NOMO-1 treated with DMSO at 0.1 percent for 48 hours (cell line): ENCODE measurements around the gene WDR55.
A peak's percentile ranks its signal among the peaks of the same experiment; 100 is the strongest.
"Not testable (repeated sequence)": the region's sequence is repeated elsewhere in the genome, so short reads cannot be mapped to it uniquely, and the experiment has no call there.

Source experiments
- DNase-seq: peaks from one replicate; lab custom pipeline; 2025; ENCODE audit not compliant: unreplicated experiment; lab: John Stamatoyannopoulos, UW

Gene WDR55

DNA sequence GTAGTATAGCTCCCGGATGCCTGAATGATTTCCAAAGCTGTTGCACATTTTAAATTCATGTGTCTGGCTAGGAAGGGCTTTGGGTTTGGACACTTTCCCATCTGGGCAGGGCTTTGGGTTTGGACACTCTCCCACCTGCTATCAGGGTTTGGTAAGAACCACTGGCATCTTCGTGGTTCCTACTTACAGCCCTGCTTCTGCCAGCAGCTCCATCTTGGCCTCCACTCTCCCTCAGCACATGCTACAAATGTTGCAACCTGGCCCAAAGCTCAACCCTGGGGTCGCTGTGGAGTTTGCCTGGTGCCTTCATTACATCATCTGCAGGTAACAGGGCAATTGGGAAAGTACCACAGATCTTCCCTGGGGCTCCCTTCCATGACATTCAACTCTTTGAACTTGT lies 22.0 kb upstream of the WDR55 start:
- no peak for DNase-seq

DNA sequence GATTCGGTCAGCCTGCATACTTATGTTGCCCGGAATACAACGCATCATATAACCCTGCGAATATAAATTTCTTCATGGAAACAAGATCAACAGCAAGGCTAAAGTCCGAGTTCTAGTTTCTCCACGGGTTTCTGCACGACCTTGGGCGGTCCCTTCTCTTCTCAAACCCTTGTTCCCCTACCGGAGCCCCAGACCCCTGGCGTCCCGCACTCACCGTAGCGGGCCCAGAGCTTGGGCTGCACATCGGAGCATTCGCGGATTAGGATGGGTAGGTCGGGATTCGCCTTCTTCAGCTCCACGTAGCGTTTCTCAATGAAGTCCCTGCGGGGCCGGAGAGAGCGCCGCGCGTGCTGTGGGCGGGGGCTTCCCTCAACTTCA lies 17.7 kb upstream of the WDR55 start:
- DNase-seq = no peak

DNA sequence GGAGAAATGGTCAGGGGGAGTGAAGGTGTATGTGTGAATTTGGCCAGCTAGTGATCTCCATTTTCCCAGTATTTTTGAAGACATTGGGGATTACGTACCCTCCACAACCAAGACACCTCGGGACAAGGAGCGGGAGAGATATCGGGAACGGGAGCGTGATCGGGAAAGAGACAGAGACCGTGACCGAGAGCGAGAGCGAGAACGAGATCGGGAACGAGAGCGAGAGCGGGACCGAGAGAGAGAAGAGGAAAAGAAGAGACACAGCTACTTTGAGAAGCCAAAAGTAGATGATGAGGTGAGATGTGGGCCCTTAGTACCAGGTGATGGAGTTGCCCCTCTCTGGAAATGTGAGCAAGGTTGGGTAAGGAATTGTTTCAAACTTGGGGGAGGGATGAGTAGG lies 5.8 kb upstream of the WDR55 start:
- no peak for DNase-seq

DNA sequence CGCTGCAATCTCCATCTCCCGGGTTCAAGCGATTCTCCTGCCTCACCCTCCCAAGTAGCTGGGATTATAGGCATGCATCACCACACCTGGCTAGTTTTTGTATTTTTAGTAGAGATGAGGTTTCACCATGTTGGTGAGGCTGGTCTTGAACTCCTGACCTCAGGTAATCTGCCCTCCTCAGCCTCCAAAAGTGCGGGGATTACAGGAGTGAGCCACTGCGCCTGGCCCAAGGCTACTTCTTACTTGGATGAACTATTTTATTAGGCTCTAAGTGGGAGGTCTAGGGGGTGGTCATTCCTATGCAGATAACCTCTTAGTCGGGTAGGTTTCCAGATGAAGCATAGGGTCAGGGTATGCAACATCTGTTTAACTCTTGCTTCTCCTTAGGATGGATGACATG lies 4.3 kb upstream of the WDR55 start:
- not testable (repeated sequence) for DNase-seq

DNA sequence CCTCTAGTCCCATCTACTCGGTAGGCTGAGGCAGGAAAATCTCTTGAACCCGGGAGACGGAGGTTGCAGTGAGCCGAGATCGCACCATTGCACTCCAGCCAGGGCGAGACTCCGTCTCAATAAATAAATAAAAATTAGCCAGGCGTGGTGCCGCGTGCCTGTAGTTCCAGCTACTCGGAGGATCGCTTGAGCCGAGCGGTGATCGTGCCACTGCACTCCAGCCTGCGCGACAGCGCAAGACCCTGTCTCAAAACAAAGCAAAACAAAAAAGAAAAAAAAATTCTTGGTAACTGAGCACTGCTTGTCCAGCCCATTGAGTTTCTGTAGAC lies 710 bp upstream of the WDR55 start:
- DNase-seq = no peak

DNA sequence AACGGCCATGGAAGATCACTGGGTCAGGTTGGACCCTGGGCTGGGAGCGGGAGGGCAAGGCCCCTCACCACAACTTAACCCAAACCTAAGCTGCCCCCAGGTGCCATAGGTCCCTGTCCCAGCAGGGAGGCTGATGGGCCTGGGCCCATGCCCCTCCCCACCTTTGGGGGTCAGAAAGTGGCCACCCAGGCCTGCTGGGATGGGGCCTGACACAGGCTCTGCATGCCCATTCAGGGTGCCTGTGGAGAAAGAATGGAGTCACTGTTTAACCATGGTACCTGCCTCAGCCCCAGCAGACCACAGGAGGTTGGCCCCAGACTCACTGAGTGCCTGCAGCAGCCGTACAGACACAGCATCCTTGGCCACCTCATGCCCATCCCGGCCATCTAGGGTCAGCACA lies 6.3 kb downstream of the WDR55 start:
- not testable (repeated sequence) for DNase-seq

DNA sequence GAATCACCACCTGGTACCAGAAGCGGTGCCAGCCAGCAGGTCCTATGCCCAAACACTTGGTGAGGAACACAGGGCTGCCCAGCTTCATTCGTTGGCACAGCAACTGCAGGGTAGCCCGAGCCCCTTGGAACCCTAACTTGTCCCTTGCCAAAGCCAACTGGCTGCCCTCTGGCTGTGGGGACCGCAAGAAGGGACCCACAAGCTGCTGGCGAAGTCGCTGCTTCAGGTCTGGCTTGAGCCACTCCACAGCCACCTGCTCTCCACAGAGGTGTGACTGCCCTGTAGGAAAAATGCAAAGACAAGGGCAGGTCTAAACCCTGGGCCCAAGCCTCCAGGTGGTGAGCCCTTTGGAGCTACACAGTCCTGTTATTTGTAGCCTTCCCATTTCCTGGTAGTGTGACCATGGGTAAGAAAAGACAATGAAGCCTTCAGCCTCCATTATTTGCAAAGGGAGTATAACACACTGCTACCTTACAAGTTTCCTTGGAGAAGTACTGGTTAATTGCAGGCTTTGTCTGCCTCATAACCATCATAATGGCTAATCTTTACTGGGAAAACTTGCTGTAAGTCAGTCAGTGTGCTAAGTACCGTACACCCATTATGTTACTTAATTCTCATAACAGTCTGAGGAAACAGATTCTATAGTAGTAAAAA lies 6.9 kb downstream of the WDR55 start:
- DNase-seq = no peak

DNA sequence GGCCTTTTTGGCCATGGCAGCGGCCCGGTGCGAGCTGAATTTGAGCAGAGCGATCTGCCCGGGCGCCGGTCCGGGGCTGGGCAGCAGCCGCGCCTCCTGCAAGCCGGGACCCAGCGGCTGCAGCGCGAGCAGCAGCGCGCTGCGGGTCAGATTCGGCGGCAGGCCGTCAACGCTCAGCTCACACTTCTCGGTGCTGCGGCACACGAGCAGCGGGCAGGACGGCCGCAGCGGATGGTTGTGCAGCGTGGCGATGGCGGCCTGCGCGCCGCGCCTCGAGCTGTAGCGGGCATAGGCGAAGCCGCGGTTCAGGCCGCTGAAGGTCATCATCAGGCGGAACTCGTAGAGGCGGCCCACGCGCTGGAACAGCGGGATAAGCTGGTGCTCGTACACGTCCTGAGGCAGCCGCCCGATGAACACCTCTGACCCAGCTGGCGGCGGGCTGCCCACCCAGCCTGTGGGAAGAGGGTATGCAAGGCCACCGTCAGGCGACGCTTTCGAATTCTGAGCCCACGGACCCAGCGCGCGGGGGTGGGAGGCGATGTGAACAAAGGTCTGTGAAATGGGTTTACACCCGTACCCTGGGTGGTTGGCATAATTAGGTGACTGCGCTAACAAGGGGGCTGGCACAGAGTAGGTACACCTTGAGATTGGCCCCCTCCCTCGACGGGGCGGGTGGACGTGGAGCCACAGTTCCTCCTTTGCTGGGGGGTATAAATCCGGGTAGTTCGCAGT lies 7.9 kb downstream of the WDR55 start:
- DNase-seq = no peak

DNA sequence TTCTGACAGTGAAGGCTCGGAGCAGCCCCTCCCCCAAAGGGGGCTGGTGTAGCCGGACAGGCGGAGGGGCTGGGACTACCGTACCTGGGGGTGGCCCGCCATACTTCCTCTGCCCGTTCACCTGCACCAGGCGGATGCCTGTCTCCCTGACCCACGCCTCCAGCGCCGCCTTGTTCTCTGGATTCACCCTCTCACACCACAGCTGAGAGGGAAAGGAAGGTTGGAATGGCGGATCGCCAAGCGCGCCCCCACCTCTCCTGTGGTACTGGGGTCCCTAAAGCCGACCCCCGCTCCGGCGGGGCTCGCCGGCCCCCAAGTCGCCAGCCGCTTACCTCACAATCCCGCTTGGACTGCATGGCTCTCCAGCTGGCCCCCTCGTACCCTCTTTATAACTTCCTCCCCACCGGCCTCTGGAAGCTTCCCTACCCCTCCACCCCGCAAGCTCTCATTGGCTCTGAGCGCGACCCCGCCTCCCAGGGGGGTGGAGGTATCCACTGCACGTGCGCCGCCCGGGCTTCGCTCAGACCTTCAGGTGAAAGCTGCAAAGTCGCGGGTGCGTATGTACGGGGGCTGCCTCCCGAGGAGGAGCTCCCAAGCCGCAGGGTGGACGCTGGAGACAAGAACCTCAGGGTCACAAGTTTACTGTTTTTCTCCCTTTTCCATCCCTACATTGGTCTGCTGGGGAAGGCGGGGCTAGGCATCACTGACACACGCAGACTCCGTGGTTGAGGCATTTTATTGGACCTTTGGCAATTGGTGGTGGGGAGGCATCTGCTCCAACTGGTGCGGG lies 8.7 kb downstream of the WDR55 start, which contains the start of gene DND1:
Gene DND1 (minus strand): TSS at position 390 of the 790 bp plus-strand sequence. CDS start 34 bp downstream, at position 356.
- DNase-seq = no peak

DNA sequence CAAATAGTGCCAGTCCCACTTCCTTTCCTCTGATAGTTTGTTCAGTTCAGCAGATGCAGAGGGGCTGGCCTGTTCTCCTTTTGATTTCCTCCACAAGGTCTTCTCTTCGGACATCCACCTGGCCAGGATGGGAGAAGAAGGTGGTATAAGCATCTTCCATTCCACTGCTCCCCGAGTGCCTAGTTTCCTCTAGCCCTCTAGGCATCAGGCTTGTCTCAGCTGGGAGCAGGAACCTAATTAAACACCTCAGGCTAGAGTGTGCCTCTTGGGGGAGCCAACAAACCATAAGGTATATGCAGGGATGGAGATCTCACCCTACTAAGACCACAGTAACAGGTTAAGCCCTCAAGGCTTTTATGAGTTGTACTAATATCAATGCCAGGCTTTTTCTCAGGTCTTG lies 9.5 kb downstream of the WDR55 start:
- no peak for DNase-seq

DNA sequence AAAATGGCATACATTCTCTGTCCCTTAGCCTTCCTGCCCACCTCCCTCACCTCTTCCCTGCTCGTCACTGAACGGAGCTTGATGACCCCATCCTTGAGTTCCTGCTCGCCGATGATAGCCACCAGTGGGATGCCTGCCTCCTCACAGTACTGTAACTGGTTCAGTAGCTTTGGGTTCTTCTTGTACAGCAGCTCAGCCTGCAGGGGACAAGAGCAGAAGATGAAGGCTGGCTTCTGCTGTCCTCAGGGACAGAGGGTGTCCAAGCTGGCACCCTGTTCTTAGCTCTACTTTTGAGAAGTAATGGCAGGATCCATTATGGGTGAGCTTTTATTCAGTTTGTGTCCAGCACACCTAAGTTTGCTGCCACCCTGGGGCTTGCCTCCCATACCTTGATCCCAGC lies 9.9 kb downstream of the WDR55 start:
- no peak for DNase-seq

DNA sequence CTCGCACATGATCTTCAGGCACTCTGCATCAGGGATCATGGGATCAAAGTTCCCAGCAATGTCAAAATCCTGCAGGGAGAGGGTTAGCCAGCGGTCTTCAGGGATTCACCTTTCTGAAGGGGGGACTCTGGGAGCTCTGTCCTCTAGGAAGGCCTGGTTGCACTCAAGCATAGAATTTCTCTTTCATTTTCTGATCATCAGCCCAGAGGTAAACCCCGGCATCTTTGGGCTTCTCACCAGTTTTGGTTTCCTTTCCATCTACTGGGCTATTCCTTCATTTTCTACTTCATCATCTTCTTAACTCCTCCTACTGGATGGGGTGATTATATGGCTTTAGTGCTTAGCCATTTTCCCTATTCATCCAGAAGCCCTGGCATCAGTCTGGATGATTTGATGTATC lies 13.2 kb downstream of the WDR55 start:
- DNase-seq = no peak

DNA sequence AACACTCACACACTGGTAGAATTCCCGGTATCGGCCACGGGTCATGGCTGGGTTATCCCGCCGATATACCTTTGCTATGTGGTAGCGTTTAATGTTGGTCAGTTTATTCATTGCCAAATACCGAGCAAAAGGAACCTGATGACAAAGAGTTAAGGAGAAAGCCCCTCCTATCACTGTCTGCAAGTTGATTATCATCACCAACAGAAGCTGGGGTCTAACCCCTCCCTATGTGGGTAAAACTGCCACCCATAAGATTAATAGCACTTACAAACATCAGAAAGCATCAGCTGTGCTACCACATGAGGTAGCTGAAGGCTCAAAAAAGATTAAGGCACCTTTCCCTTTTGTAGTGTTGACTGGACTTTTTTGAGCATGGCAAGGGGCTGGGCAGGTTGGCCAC lies 14.3 kb downstream of the WDR55 start:
- DNase-seq = no peak

DNA sequence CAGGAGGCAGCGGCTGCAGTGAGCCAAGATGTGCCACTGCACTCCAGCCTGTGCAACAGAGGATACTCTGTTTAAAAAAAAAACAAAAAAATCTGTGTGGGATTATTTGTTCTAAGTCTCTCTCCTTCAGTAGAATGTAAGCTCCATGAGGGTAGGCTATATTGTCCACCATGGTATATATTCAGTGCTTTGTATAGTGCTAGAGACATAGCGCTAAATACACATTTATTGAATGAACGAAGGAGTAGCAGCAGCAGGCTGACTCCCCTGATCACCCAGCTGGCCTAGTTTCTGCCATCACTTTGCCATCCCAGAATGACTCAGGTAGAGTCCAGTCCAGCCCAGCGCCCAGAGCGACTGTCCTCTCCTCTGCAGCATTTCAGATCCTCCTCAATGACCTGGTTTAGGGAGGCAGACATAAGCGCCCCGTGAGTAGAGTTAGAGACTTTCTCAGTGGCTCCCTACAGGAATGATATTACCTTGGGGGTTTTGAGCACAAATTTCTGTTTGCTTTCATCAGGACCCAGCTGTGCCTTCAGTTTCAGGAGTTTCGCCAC lies 25.8 kb downstream of the WDR55 start:
- DNase-seq = no peak

DNA sequence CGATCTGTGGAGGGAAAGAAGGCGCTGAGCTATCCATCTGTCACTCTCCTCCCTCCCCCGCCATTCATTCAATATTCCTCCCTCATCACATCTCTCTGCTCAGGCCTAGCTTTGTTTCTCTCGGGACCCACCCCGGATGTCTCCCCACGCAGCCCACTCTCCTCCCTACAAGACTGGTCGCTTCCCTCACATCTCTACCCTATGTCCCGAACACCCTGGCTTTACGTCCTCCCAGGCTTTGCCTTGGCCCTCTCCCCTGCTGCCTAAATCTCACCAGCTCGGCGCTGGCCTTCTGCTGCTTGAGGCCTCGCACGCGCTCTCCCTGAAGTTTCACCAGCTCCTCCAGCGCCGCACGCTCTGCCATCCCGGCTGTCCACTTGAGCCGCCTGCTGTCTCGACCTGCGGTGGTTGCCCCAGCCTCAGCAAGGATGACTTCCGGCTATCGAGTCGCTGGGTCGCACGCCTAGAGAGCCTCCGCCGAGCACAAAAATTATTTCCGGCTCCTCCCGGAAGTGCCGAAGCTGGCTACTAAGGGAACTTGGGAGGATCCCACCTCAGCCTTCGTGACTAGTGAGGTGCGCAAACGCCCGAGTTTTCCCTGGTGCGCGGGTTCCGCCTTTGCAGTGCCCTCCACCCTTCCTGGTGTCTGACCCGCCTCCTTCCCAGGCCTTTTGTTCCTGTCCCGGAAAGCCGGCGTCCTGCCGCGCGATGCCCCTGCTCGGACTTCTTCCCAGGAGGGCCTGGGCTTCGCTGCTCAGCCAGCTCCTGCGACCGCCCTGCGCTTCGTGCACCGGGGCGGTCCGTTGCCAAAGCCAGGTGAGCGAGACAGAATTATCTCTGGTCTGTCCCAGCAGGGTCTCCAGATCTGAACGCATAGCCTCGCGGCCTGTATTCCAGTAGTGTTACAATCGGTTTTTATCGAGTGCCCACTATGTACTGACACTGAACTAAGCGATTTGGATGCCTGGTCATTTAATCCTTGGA lies 26.5 kb downstream of the WDR55 start, which contains the start of the genes HARS1 and HARS2:
Gene HARS1 (minus strand): TSS at position 430 of the 984 bp plus-strand sequence. CDS start 66 bp downstream, at position 364.
Gene HARS2 (plus strand): TSS at position 515 of the 984 bp plus-strand sequence. CDS start 194 bp downstream, at position 709.
- DNase-seq = peak; percentile 88

DNA sequence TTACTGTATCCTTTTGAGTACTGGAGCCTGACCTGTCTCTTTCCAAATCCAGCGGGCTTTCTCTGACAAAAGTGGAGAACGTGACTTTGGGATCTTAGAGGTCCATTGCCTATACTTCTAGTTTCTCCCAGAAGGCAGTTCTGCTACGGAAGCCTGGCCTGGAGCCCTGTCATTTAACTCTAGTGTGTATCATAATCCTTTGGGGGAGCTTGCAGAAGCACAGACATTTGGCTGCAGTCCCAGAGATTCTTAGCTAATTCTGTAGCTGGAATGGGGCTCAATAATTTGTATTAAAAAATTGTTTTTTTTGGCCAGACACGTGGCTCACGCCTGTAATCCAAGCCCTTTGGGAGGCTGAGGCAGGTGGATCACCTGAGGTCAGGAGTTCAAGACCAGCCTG lies 29.6 kb downstream of the WDR55 start:
- no peak for DNase-seq

DNA sequence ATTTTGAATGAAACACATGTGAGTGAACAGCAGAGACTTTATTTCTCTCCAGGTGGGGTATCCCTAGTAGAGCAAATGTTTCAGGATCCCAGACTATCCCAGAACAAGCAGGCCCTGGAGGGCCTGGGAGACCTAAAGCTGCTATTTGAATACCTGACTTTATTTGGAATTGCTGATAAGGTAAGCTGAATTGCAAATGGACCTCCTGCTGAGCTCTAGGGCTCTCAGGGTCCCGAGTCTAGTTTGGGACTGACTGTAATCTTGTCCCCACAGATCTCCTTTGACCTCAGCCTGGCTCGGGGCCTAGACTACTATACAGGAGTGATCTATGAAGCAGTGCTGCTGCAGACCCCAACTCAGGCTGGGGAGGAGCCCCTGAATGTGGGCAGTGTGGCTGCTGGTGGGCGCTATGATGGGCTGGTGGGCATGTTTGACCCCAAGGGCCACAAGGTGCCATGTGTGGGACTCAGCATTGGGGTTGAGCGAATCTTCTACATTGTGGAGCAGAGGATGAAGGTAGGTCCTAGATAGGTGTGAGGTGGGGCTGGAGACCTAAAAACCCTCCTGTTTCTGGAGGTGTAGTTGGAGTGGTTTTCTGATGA lies 32.3 kb downstream of the WDR55 start:
- no peak for DNase-seq

DNA sequence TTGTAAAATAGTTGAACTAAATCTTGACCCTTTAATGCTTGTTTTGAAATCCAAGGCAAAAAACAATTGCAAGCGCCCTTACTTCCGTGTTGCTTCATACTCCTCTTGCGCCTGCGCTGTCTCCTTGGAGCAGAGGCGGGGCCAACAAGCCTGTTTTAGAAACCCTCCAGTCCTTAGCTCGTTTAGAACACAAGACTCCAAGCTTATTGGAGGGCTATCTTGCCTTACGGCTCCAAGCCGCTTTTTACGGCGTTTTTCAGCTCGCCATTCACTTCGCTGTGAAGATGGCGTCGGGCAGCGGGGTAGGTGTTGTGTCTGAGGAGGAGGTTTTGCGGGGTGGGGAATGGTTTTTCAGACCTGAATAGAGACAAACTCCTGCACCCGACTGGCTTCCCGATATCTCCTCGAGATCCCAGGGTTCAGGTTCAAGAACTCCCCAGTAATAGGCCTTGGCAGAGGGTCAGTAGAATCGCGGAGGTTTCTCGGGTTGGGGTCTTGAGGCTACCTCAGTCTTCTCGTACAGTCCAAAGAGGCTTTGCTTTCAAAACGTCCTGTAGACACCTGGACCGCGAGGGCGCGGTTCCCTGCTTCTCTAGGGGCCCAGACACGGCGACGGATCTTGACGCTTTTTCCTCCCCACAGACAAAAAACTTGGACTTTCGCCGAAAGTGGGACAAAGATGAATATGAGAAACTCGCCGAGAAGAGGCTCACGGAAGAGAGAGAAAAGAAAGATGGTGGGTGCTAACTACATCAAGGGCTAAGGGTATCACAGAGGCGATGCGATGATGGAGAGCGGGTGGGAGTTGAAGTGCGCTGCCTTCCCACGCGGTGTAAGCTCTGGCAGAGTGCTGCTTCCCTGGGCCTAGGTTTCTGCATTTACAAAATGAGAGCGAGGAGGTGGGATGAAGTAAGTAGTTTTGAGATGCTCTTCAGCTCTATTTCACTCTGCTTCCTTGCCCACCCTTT lies 35.8 kb downstream of the WDR55 start, which contains the start of gene ZMAT2:
Gene ZMAT2 (plus strand): TSS at position 271 of the 968 bp plus-strand sequence. CDS start 14 bp downstream, at position 285.
- peak; percentile 99 for DNase-seq

DNA sequence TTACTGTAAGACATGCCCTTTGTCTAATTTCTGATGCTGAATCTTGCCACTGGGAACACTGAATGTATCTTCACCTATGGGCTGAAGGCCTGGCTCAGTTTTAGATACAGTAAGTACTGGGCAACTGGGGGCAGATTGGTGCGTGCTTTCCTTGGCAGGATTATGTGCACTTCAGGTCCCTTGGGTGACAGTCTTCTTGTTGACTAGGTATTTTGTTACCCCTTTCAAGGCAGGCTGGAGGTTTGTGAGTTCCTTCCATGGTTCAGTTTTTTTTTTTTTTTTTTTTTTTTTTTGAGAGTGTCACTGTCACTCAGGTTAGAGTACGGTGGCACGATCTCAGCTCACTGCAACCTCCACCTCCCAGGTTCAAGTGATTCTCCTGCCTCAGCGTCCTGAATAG lies 43.1 kb downstream of the WDR55 start:
- DNase-seq = no peak
